ENCODE results near the gene TMEM88. TPM values are rescaled to one million over a fixed set of nuclear protein-coding genes. Genes with fewer than 3 reads are reported as not detected.

The TMEM88 gene
- total RNA-seq, 1 donor: 0.36 TPM

DNA sequence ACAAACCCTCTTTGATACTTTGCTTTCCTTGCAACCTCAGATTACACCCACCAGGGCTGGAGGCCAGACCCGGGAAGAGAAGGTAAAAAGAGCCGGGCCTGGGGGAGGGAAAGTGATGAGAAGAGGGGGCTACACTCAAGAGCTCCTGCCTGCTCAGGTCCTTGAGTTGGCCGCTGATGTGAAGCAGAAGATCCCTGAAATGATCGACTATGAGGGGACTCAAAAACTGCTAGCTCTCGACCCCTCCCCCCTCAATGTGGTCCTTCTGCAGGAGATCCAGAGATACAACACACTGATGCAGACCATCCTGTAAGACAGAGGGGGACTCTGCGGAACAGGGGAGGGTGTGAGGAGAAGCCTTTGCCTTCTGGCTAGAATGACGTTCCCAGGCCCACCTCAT, 23.6 kb upstream of the TMEM88 start:
- no peak overlapping the region for H3K4me3 ChIP-seq (ENCODE audit: insufficient read depth, low read length)
- H3K9me3 ChIP-seq (ENCODE audit: low read depth, low read length): no peaks in the 10 kb centered on the region
- H3K79me2 ChIP-seq (ENCODE audit: insufficient read depth, low read length): no peaks in the 10 kb centered on the region
- H2AFZ ChIP-seq (ENCODE audit: low read length): no peak overlapping the region
- peak; percentile 67 for DNase-seq (ENCODE audit: insufficient read length, low spot score, missing footprints)
- no peak overlapping the region for H3K27ac ChIP-seq (ENCODE audit: low read depth, low read length)
- peaks cover 19% of the 10 kb centered on the region for H3K27me3 ChIP-seq (ENCODE audit: insufficient read depth, low read length)
- peaks cover 10% of the 10 kb centered on the region for H3K4me1 ChIP-seq (ENCODE audit: insufficient read depth, low read length)
- H3K36me3 ChIP-seq (ENCODE audit: insufficient read depth, low read length): no peaks in the 10 kb centered on the region
- H3K4me2 ChIP-seq (ENCODE audit: insufficient read depth, low read length): no peak overlapping the region
- TF ChIP-seq, protein P1, sequence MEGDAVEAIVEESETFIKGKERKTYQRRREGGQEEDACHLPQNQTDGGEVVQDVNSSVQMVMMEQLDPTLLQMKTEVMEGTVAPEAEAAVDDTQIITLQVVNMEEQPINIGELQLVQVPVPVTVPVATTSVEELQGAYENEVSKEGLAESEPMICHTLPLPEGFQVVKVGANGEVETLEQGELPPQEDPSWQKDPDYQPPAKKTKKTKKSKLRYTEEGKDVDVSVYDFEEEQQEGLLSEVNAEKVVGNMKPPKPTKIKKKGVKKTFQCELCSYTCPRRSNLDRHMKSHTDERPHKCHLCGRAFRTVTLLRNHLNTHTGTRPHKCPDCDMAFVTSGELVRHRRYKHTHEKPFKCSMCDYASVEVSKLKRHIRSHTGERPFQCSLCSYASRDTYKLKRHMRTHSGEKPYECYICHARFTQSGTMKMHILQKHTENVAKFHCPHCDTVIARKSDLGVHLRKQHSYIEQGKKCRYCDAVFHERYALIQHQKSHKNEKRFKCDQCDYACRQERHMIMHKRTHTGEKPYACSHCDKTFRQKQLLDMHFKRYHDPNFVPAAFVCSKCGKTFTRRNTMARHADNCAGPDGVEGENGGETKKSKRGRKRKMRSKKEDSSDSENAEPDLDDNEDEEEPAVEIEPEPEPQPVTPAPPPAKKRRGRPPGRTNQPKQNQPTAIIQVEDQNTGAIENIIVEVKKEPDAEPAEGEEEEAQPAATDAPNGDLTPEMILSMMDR (IDR thresholded peaks at IDR 0.05; ENCODE audit: extremely low read depth, low read depth, low read length): no peak
- no peaks in the 10 kb centered on the region for H4K20me1 ChIP-seq (ENCODE audit: insufficient read depth, low read length)

DNA sequence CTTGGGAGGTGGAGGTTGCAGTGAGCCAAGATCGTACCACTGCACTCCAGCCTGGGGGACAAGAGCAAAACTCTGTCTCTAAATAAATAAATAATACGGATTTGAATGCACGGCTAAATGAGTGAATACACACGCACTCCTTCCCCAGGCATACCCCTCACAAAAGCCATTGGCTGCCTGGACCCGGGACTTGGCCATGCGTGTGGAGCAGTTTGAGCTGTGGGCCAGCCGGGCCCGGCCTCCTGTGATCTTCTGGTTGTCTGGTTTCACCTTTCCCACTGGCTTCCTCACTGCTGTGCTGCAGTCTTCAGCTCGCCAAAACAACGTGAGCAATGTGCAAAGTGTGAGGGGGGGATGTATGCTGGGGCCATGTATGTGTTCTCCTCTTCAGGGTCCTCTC, 22.4 kb upstream of the TMEM88 start:
- Histone ChIP-seq H3K4me2 (ENCODE audit: insufficient read depth, low read length) (no peak overlapping the region), H3K4me3 (ENCODE audit: insufficient read depth, low read length) (no peak overlapping the region), H3K27ac (ENCODE audit: low read depth, low read length) (no peak overlapping the region), H3K27me3 (ENCODE audit: insufficient read depth, low read length) (peaks cover 19% of the 10 kb centered on the region), H3K9me3 (ENCODE audit: low read depth, low read length) (no peaks in the 10 kb centered on the region), H4K20me1 (ENCODE audit: insufficient read depth, low read length) (no peaks in the 10 kb centered on the region), H3K79me2 (ENCODE audit: insufficient read depth, low read length) (no peaks in the 10 kb centered on the region), H2AFZ (ENCODE audit: low read length) (no peak overlapping the region), H3K4me1 (ENCODE audit: insufficient read depth, low read length) (peaks cover 21% of the 10 kb centered on the region), H3K36me3 (ENCODE audit: insufficient read depth, low read length) (no peaks in the 10 kb centered on the region)
- TF ChIP-seq, protein P1 (IDR thresholded peaks at IDR 0.05; ENCODE audit: extremely low read depth, low read depth, low read length): no peak
- DNase-seq (ENCODE audit: insufficient read length, low spot score, missing footprints): no peak

DNA sequence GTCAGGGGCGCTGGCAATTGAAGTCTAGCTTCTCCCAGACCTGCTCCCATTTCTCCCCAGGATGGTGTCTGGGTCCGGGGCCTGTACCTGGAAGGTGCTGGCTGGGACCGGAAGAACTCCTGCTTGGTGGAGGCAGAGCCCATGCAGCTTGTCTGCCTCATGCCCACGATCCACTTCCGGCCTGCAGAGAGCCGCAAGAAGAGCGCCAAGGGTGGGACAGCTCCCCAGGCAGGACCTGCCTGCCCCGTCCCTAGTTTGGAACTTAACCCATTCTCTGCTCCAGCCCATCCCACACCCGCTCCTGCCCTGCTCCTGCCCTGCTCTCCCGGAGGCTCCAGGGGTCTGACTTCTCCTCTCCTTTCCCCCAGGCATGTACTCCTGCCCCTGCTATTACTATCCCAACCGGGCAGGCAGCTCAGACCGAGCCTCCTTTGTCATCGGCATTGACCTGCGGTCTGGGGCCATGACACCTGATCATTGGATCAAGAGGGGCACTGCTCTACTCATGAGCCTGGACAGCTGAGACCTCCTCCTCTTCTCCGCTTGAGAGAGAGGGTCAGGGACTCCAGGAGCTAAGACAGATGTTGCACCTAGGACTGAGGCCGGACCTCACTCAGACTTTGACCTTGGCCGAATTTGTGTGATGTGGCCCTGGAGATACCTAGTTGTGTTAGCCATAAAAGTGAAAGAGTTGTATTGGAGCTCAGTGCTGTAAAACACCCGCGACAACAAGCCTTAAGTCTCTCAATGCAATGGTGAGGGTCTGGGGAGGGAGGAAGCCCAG, 21.7 kb upstream of the TMEM88 start:
- peak overlapping the region; percentile 86 for H2AFZ ChIP-seq (ENCODE audit: low read length)
- peak overlapping the region; percentile 75 for H3K4me3 ChIP-seq (ENCODE audit: insufficient read depth, low read length)
- H3K79me2 ChIP-seq (ENCODE audit: insufficient read depth, low read length): no peaks in the 10 kb centered on the region
- H3K4me1 ChIP-seq (ENCODE audit: insufficient read depth, low read length): peaks cover 26% of the 10 kb centered on the region
- H3K36me3 ChIP-seq (ENCODE audit: insufficient read depth, low read length): no peaks in the 10 kb centered on the region
- peak overlapping the region; percentile 86 for H3K4me2 ChIP-seq (ENCODE audit: insufficient read depth, low read length)
- TF ChIP-seq, protein P1 (IDR thresholded peaks at IDR 0.05; ENCODE audit: extremely low read depth, low read depth, low read length): no peak
- no peak overlapping the region for H3K27ac ChIP-seq (ENCODE audit: low read depth, low read length)
- H3K9me3 ChIP-seq (ENCODE audit: low read depth, low read length): no peaks in the 10 kb centered on the region
- peaks cover 15% of the 10 kb centered on the region for H3K27me3 ChIP-seq (ENCODE audit: insufficient read depth, low read length)
- H4K20me1 ChIP-seq (ENCODE audit: insufficient read depth, low read length): no peaks in the 10 kb centered on the region
- peak; percentile 73 for DNase-seq (ENCODE audit: insufficient read length, low spot score, missing footprints)

DNA sequence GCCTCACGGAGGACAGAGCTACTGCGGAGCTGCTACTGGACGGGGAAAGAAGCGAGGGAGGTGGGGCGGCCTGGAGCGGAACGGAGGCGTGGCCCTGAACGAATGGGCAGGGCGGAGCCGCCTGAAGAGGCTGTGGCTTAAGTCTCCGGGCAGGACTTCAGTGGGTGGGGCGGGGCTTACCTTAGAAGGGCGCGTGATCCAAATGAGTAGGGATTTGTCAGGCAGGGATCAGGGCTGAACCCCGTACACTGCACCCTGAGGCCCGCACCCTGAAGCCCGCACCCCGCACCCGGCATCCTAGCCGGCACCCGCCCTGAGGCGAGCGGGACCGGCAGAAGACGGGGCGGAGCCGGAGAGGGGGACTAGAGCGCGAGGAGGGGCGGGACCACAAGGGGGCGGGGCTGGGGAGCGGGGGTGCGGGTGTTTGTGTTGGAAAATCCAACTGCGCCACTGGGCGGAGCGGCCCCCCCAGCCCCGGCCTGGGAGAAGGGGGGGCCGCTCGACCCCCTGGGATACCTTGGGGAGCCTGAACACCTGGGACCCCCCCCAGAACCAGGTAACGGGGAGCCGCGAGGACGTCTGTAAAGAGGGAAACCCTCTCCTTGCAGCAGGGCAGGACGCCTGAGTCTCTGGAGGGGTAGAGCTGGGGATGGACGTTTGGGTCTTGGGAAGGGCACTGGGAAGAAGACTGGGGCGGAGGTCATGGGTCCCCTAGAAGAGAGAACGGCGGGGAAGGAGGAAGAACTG, 20.9 kb upstream of the TMEM88 start, which contains the start of gene KDM6B:
TSS of gene KDM6B (plus strand) at position 423 of the 747 bp plus-strand sequence. CDS start 11,338 bp downstream, outside the sequence.
- Histone ChIP-seq H3K79me2 (ENCODE audit: insufficient read depth, low read length) (peaks cover 6% of the 10 kb centered on the region), H3K27me3 (ENCODE audit: insufficient read depth, low read length) (peaks cover 15% of the 10 kb centered on the region), H3K9me3 (ENCODE audit: low read depth, low read length) (no peaks in the 10 kb centered on the region), H3K4me1 (ENCODE audit: insufficient read depth, low read length) (peaks cover 32% of the 10 kb centered on the region), H3K36me3 (ENCODE audit: insufficient read depth, low read length) (no peaks in the 10 kb centered on the region), H2AFZ (ENCODE audit: low read length) (peak within 1 kb of the TSS; percentile 86), H3K4me2 (ENCODE audit: insufficient read depth, low read length) (peak within 1 kb of the TSS; percentile 86), H4K20me1 (ENCODE audit: insufficient read depth, low read length) (peaks cover 6% of the 10 kb centered on the region), H3K27ac (ENCODE audit: low read depth, low read length) (peak within 1 kb of the TSS; percentile 89), H3K4me3 (ENCODE audit: insufficient read depth, low read length) (peak within 1 kb of the TSS; percentile 75)
- TF ChIP-seq, protein P1 (IDR thresholded peaks at IDR 0.05; ENCODE audit: extremely low read depth, low read depth, low read length): no peak
- peak; percentile 98 for DNase-seq (ENCODE audit: insufficient read length, low spot score, missing footprints)
